Lower leg skin (tissue), 3 donors: ENCODE results near the gene MDK.

Experiments used
- POLR2A ChIP-seq, 2 donors: fragments of 450-650 bp; IDR thresholded peaks; one replicate each; pipeline ENCODE4 v1.6.1; 2016 to 2017; ENCODE audit warnings: antibody characterized with exemption in 2 of 2, mild to moderate bottlenecking in 1 of 2, moderate library complexity in 1 of 2
- TF ChIP-seq, protein P1 (sequence below), 3 donors: fragments of 450-650 bp; IDR thresholded peaks; one replicate each; pipeline ENCODE4 v1.5.1; 2016; ENCODE audit warnings: antibody characterized with exemption in 3 of 3, mild to moderate bottlenecking in 3 of 3, moderate library complexity in 2 of 3

DNA sequence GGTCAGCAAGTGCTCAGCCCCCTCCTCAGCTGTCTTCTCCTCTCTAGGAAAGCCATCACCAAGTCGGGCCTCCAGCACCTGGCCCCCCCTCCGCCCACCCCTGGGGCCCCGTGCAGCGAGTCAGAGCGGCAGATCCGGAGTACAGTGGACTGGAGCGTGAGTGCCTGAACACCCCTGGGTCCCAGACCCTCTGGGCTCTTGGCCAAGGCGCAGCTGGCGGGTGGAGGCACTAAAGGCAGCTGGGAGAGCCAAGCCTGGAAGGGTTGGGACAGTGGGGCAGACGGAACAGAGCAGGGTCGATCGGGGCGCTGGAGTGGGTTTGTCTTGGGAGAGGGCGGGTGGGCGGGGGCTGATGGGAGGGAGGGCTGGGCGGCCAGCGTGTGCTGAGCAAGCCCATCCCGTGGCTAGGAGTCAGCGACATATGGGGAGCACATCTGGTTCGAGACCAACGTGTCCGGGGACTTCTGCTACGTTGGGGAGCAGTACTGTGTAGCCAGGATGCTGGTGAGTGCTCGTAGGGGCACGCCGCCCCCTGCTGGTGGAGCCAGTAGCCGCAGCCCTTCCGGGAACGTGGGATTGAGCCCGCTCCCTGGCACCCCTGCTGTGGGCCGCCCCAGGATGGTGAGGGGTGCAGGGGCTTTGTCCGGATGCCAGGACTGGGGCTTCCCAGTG lies 14.1 kb upstream of the MDK start:
- TF ChIP-seq, protein P1, sequence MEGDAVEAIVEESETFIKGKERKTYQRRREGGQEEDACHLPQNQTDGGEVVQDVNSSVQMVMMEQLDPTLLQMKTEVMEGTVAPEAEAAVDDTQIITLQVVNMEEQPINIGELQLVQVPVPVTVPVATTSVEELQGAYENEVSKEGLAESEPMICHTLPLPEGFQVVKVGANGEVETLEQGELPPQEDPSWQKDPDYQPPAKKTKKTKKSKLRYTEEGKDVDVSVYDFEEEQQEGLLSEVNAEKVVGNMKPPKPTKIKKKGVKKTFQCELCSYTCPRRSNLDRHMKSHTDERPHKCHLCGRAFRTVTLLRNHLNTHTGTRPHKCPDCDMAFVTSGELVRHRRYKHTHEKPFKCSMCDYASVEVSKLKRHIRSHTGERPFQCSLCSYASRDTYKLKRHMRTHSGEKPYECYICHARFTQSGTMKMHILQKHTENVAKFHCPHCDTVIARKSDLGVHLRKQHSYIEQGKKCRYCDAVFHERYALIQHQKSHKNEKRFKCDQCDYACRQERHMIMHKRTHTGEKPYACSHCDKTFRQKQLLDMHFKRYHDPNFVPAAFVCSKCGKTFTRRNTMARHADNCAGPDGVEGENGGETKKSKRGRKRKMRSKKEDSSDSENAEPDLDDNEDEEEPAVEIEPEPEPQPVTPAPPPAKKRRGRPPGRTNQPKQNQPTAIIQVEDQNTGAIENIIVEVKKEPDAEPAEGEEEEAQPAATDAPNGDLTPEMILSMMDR (IDR thresholded peaks at IDR 0.05), result no peak
- TF ChIP-seq POLR2A (IDR thresholded peaks at IDR 0.05), result no peak
